ENCODE results near the gene CRIP2.

- TF ChIP-seq CTCF (IDR thresholded peaks at IDR 0.05; ENCODE audit: extremely low read depth in 1 of 2, insufficient read depth in 1 of 2, low read depth in 1 of 2, low read length in 2 of 2) (no peak), POLR2A (IDR thresholded peaks at IDR 0.05; ENCODE audit: low read depth, low read length) (no peak), EZH2 (IDR thresholded peaks at IDR 0.05; ENCODE audit: borderline replicate concordance, low read depth, low read length, severe bottlenecking) (no peak), POLR2AphosphoS5 (IDR thresholded peaks at IDR 0.05; ENCODE audit: insufficient read depth, low read depth, low read length) (no peak), JUN (IDR thresholded peaks at IDR 0.05; ENCODE audit: borderline replicate concordance, insufficient read depth, insufficient read length, low read depth) (no peak), MAX (IDR thresholded peaks at IDR 0.05; ENCODE audit: insufficient read depth, insufficient read length) (no peak), FOS (IDR thresholded peaks at IDR 0.05; ENCODE audit: borderline replicate concordance, insufficient read depth, low read length) (no peak), MYC (IDR thresholded peaks at IDR 0.05; ENCODE audit: low read depth, low read length) (no peak), GATA2 (IDR thresholded peaks at IDR 0.05; ENCODE audit: insufficient read depth, insufficient read length, low read depth, low read length) (no peak)
Observed at GRCh38 chr14:105461903-105462302, 12.7 kb upstream of the CRIP2 start.

All from endothelial cell of umbilical vein (primary cell).